Testis (tissue), 3 donors: ENCODE measurements around the gene FGA. TPM values are rescaled to one million over a fixed set of nuclear protein-coding genes. Genes with fewer than 3 reads are reported as not detected.

Experiments
- DNase-seq: peaks from one replicate; pipeline ENCODE4 v3.0.0-alpha.2; 2019
- H3K27ac ChIP-seq, 2 donors: fragments of 200-600 bp; sonication (generic); one replicate each; pipeline ENCODE4 v1.5.1; 2019
- H3K27me3 ChIP-seq: fragments of 200-600 bp; sonication (generic); one replicate; pipeline ENCODE4 v1.5.1; 2019
- H3K36me3 ChIP-seq: fragments of 200-600 bp; sonication (generic); one replicate; pipeline ENCODE4 v1.5.1; 2017; ENCODE audit warnings: low read depth; ENCODE audit errors: missing control alignments
- H3K4me1 ChIP-seq: fragments of 200-600 bp; sonication (generic); one replicate; pipeline ENCODE4 v1.5.1; 2019
- H3K4me3 ChIP-seq, 2 donors: fragments of 200-600 bp; sonication (generic); one replicate each; pipeline ENCODE4 v1.5.1; 2017 to 2019
- H3K9me3 ChIP-seq: fragments of 200-600 bp; sonication (generic); one replicate; pipeline ENCODE4 v1.5.1; 2017
- CTCF ChIP-seq, 3 experiments: fragments of 450-650 bp in 2 of 3; fragments of 200-600 bp in 1 of 3; sonication (generic) in 1 of 3; IDR thresholded peaks; one replicate each; pipeline ENCODE4 v1.5.1; 2016 to 2019; ENCODE audit warnings: antibody characterized with exemption in 3 of 3, mild to moderate bottlenecking in 2 of 3, moderate library complexity in 1 of 3
- POLR2A ChIP-seq: fragments of 450-650 bp; IDR thresholded peaks from one replicate; pipeline ENCODE4 v1.6.1; 2017; ENCODE audit warnings: antibody characterized with exemption, mild to moderate bottlenecking, moderate library complexity
- WGBS, 2 donors: methylation state at CpG; one replicate each; pipeline ENCODE4 v1.1.5; 2018; 5-methylcytosine and 5-hydroxymethylcytosine counted together
- intact Hi-C: fragments of 100-400 bp; cut with DNase I; formaldehyde crosslinking; loops from one replicate; pipeline ENCODE4 v1.15.1; 2023; ENCODE audit warnings: low total_unique reads
- polyA plus RNA-seq: library from polyadenylated mRNA; stranded (reverse); fragments of 350-450 nt; fragmentation: Illumina TruSeq; extraction: RNeasy Lipid Tissue Mini Kit (QIAGEN cat#74804); gene quantifications from one replicate; pipeline ENCODE4 v1.2.3, GENCODE V29; 2014; ENCODE audit warnings: low read depth, low replicate concordance; ENCODE audit not compliant: insufficient read depth
- total RNA-seq, 2 donors: library from RNA; depleted of rRNA; stranded (reverse); fragments of >200 nt; gene quantifications; one replicate each; pipeline ENCODE4 v1.2.3, GENCODE V29; 2016

The FGA gene
- total and polyA plus RNA-seq, 3 donors from 2014 or later = 1.1 to 9.1 (median 1.4) TPM

GRCh38 chr4:154565704-154566103, 24.8 kb downstream of the FGA start:
- intact Hi-C loops = no loop called here
- 90 to 92% methylated on average over 6 of the region's 6 CpGs for WGBS, 2 donors
- no peaks in the 10 kb centered on the region for H3K9me3 ChIP-seq
- DNase-seq = no peak
- H3K27ac ChIP-seq = no peak overlapping the region
- no peaks in the 10 kb centered on the region for H3K36me3 ChIP-seq
- H3K4me3 ChIP-seq = no peak overlapping the region
- H3K27me3 ChIP-seq = no peaks in the 10 kb centered on the region
- H3K4me1 ChIP-seq = no peaks in the 10 kb centered on the region
- no peak for TF ChIP-seq CTCF (IDR thresholded peaks at IDR 0.05)

GRCh38 chr4:154564311-154564710, 26.2 kb downstream of the FGA start:
- intact Hi-C loops = no loop called here
- DNase-seq = no peak
- Histone ChIP-seq H3K4me1 (no peaks in the 10 kb centered on the region), H3K4me3 (no peak overlapping the region), H3K27me3 (no peaks in the 10 kb centered on the region), H3K36me3 (no peaks in the 10 kb centered on the region), H3K27ac (no peak overlapping the region), H3K9me3 (no peaks in the 10 kb centered on the region)
- no peak for TF ChIP-seq POLR2A
- TF ChIP-seq CTCF (IDR thresholded peaks at IDR 0.05) = no peak
- WGBS, 2 donors = 93 to 100% methylated on average over 1 of the region's 1 CpG

DNA sequence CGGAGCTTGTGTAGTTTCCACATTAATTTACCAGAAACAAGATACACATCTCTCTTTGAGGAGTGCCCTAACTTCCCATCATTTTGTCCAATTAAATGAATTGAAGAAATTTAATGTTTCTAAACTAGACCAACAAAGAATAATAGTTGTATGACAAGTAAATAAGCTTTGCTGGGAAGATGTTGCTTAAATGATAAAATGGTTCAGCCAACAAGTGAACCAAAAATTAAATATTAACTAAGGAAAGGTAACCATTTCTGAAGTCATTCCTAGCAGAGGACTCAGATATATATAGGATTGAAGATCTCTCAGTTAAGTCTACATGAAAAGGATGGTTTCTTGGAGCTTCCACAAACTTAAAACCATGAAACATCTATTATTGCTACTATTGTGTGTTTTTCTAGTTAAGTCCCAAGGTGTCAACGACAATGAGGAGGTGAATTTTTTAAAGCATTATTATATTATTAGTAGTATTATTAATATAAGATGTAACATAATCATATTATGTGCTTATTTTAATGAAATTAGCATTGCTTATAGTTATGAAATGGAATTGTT, 27.8 kb downstream of the FGA start, which contains the start of gene FGB:
Gene FGB, plus strand, starts transcription at position 315 of the 558 bp plus-strand sequence. Its CDS starts 8 bp downstream, at position 323.
- intact Hi-C loops = no loop called here
- TF ChIP-seq POLR2A = no peak
- TF ChIP-seq CTCF (IDR thresholded peaks at IDR 0.05) = no peak
- H3K4me1 ChIP-seq = no peaks in the 10 kb centered on the region
- H3K4me3 ChIP-seq = no peak within 1 kb of the TSS
- 77 to 79% methylated on average over 2 of the region's 2 CpGs for whole genome bisulfite sequencing, 2 donors
- no peaks in the 10 kb centered on the region for H3K36me3 ChIP-seq
- H3K27me3 ChIP-seq = no peaks in the 10 kb centered on the region
- no peaks in the 10 kb centered on the region for H3K9me3 ChIP-seq
- DNase-seq = no peak
- H3K27ac ChIP-seq = no peak within 1 kb of the TSS

DNA sequence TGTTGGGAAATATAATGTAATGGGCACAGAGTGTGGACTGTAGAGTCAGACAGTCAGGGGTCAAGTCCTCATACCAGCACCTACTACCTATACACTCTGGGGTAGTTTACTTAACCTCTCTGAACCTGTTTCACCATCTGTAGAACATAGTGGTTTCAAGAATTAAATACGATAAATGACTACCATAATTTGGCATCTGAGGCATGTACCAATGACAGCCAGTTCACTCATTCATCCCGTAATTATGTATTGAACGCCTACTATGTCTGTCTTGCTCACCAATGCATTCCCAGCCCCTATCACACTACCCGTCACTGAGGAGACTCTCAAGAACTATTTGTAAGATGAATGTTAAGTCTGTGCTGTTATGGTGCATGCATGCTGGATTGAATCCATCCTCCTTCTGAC, 29.7 kb downstream of the FGA start:
- intact Hi-C loops = no loop called here
- Histone ChIP-seq H3K27ac (no peak overlapping the region), H3K9me3 (no peaks in the 10 kb centered on the region), H3K4me1 (no peaks in the 10 kb centered on the region), H3K4me3 (no peak overlapping the region), H3K27me3 (no peaks in the 10 kb centered on the region), H3K36me3 (no peaks in the 10 kb centered on the region)
- WGBS, 2 donors = 66 to 76% methylated on average over 4 of the region's 4 CpGs
- DNase-seq = no peak
- TF ChIP-seq CTCF (IDR thresholded peaks at IDR 0.05) (no peak), POLR2A (no peak)

GRCh38 chr4:154560419-154560801, 30.1 kb downstream of the FGA start:
- no peaks in the 10 kb centered on the region for H3K27me3 ChIP-seq
- no peaks in the 10 kb centered on the region for H3K4me1 ChIP-seq
- no peak overlapping the region for H3K4me3 ChIP-seq
- intact Hi-C loops = no loop called here
- no peaks in the 10 kb centered on the region for H3K36me3 ChIP-seq
- no peak for DNase-seq
- TF ChIP-seq CTCF (IDR thresholded peaks at IDR 0.05) (no peak), POLR2A (no peak)
- H3K9me3 ChIP-seq = no peaks in the 10 kb centered on the region
- WGBS, 2 donors = 78 to 81% methylated on average over 1 of the region's 1 CpG
- H3K27ac ChIP-seq = no peak overlapping the region
